Glomerular endothelial cell (primary cell): ENCODE results near the gene DDX54. TPM values are rescaled to one million over a fixed set of nuclear protein-coding genes. Genes with fewer than 3 reads are reported as not detected.
"Not testable (repeated sequence)": the region's sequence is repeated elsewhere in the genome, so short reads cannot be mapped to it uniquely, and the experiment has no call there.

ENCODE experiments used
- DNase-seq: peaks from one replicate; pipeline ENCODE4 v3.0.0-alpha.2; 2011; ENCODE audit warnings: low read depth, low spot score; ENCODE audit errors: extremely low read depth
- total RNA-seq: library from RNA; depleted of rRNA; stranded (reverse); fragments of >200 nt; gene quantifications from 2 replicates; pipeline ENCODE4 v1.2.3, GENCODE V29; 2015

DDX54 gene
- total RNA-seq, 1 donor from 2014 or later: 57.5 TPM

GRCh38 chr12:113143959-113144358 lies 41.3 kb downstream of the DDX54 start:
- no peak for DNase-seq

GRCh38 chr12:113142886-113143332 lies 42.4 kb downstream of the DDX54 start:
- no peak for DNase-seq

- DNase-seq: no peak
Observed at GRCh38 chr12:113142173-113142885, 42.9 kb downstream of the DDX54 start.

DNA sequence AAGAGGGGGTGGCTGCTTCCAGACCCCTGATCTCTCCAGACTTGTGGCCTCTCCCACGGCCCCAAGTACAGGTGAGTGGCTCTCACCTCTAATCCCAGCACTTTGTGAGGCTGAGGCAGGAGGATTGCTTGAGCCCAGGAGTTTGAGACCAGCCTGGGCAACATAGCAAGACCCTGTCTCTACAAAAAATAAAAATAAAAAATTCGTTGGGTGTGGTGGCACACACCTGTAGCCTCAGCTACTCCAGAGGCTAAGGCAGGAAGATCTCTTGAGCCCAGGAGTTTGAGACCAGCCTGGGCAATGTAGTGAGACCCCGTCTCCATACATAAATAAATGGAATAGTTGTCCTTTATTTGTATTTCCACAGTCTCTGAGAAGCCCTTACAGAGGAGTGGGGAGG lies 43.6 kb downstream of the DDX54 start:
- not testable (repeated sequence) for DNase-seq

DNA sequence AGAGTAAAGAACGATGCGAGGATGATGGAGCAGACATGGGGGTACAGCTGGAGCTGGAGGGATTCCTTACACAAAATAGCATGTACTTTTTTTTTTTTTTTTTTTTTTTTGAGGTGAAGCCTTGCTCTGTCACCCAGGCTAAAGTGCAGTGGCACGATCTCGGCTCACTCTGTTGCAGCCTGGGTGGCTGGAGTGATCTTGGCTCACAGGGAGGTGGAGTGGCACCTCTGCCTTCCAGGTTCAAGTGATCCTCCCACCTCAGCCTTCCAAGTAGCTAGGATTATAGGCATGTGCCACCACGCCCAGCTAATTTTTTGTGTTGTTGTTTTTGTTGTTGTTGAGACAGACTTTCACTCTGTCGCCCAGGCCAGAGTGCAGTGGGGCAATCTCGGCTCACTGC lies 44.6 kb downstream of the DDX54 start:
- no peak for DNase-seq

DNA sequence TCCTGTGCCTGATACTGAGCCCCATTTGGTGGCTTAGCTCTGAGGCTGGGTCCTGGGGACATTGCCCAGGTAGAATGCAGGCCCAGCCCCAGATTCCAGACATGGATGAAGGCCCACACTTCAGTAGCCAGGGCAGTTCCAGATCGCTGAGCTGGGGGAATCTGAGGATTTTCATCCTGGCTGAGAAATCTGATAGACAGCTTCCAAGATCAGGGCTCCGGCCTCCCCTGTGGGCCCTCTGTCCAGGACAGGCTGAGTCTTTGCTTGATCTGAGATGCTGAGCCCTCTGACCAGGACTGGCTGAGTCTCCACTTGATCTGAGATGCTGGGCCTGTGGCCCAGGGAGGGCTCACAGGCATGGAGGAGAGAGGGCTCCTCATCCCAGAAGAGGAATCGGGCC lies 46.5 kb downstream of the DDX54 start:
- no peak for DNase-seq

- DNase-seq: no peak
Observed at GRCh38 chr12:113137861-113138783, 47.2 kb downstream of the DDX54 start.

GRCh38 chr12:113136990-113137511 lies 48.2 kb downstream of the DDX54 start:
- DNase-seq: no peak

DNA sequence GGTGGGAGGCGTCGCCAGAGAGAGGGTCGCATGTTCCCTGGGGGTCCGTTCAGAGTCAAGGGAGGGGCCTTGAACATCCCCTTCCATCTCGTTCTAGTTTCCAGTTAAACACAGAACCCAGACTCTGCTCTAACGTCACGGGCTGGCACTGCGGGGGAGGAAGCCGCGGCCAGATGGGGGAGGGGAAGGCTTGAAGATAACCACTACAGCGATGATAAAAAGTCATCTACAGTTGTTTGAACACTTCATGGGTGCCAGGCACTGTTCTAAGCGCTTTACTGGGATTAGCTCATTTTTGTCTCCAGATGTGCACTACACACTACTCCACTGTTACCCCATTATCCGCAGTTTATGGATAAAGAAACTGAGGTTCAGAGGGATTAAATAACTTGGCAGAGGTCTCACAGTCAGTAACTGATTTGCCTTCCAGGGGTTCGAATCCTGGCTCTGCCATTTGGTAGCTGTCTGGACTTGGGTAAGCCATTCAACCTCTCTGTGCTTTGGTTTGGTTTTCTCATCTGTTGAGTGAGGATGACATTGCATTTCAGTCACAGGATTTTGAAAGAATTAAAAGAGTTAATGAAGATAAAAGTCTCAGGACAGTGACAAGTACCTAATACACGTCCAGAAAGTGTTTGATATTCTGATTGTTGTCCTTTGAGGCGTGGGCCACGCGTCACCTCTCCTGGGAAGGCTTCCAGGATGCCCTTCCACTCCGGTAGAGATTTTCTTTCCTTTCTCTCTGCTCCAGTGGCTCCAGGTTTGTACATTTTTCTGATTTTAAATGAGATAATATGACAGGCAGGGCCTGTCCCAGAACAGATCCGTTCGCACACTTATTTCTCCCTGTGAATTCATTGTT lies 48.9 kb downstream of the DDX54 start:
- no peak for DNase-seq

GRCh38 chr12:113135178-113136127 lies 49.8 kb downstream of the DDX54 start, which contains the start of gene RASAL1:
TSS of gene RASAL1 (minus strand) at chr12:113135761. CDS start at chr12:113135462, 299 bp downstream.
- DNase-seq: no peak

DNA sequence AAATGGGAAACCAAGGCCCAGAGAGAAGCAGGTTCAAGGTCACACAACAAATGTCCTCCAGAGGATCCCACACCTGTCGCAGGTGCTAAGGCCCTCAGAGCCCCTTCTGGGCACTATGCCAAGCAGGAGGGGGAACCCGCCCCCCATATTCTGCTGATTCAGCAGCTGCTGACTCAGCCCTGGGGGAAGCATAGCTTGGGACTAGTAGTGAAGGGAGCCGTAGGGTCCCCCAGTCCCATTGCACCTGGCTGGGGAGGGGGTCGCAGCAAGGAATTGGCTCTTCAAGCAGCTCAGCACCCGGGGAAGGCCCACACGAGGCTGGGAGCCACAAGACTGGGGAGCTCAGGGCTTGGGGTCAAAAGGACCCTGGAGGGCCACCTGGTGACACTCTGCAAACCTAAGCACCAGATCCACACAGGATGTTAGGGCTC lies 50.7 kb downstream of the DDX54 start:
- DNase-seq: no peak

- no peak for DNase-seq
Observed at GRCh38 chr12:113134071-113134470, 51.2 kb downstream of the DDX54 start.

GRCh38 chr12:113133666-113134065 lies 51.6 kb downstream of the DDX54 start:
- no peak for DNase-seq

GRCh38 chr12:113133036-113133435 lies 52.2 kb downstream of the DDX54 start:
- DNase-seq: no peak

DNA sequence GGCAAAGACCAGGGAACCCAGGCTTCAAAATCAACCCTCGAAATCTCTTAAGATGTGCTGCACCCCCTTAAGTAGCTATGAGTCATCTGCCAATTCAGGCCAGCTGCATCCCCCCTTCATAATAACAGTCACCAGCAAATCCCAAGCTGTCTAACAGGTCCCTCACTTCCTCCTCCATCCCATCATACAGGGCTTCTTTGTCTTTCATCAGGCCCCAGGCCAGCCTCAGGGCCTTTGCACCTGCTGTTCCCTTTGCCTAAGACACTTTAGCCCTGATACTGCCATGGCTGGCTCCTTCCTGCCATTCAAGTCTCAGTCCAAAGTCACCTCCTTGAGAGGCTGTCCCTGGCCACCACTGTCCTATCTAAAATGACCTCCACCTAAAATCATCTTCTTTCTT lies 53.7 kb downstream of the DDX54 start:
- no peak for DNase-seq

DNA sequence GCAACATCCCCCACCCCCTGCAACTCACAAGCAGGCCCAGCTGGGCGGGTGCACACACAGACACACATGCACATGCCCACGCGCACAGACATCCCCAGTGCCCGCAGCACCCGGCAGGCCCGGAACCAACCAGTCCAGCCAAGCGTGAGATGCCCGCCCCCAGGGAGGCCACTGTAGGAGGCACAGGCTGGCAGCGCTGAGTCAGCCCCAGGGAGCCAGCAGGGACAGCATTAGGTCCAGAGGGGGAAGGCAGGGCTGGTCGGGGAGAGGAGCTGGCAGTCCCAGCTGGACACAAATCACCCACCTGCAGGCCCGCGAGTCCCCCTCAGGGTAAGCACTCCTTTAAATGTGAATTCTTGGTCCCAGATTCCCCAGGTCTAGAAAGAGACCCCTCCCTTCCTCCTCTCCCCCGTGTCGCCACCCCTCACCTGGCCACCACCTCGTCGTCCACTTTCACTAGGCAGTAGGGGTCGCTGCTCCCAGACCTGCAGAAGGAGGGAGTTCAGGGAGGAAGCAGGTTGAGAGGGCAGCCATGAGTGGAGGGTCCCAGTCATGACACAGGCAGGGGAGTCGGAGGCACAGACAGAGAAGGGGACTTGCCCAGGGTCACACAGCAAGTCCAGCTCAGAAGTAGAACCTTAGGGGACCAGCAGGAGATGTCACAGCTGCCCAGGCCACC lies 54.7 kb downstream of the DDX54 start:
- no peak for DNase-seq

DNA sequence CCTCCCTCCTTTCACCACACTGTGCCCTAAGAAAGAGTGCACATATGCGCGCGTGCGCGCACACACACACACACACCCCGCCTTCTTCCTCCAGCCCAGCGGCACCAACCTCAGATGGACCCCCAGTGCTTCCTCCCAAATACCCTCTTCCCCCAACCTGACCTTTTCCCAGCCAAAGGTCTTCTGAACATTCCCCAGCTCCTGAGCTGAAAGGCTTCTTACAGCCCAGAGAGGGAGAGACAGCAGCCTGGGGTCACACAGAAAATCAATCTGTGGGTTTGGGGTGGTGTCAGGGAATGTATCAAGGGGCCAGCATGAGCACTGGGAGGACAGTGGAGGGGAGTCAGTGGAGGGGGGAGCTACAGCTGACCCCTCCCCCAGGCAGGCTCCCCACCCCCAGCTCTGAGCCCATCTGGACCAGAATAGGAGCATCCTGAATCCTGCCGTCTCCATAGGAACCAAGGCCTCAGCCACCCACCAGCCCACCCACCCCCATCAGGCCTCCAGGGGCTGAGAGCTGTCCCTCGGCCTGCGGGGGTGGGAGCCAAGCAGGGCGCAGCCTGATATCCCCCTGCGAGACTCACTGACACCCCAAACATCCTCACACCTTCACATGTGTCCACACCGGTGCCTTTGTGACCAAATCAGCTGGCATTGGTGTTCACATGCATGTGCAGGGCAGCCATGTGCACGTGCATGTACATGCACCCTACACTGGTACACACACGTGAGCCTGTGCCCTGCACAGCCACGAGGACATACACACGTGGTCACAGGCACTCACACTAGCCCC lies 55.4 kb downstream of the DDX54 start:
- DNase-seq: no peak
